ENCODE data around the gene C1orf232.

Gene C1orf232

DNA sequence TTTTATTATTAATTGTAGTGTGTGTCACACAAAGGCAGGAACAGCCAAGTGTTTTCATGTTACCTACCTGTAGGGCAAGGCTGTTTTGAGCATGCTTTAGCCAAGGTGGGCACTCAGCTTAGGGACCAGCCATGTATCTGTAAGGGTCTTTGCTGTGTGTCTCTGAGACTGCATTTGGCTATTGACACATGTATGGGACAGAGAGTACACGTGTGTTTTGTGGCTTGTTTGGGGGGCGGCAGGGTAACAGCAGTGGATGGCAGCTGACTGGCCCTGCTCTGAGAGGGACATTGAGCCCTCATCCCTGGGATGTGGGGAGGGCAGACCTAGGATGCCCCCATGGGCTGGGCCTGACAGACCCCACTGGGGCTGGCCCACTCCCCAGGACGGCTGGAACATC lies 28.5 kb upstream of the C1orf232 start:
- DNase-seq: no peak
- Histone ChIP-seq H3K4me2 (ENCODE audit: insufficient read depth, low read length) (no peak overlapping the region), H3K79me2 (ENCODE audit: insufficient read depth, low read length) (no peaks in the 10 kb centered on the region), H3K27me3 (ENCODE audit: insufficient read depth, low read length, poor library complexity) (no peaks in the 10 kb centered on the region), H3K4me3 (ENCODE audit: low read depth in 1 of 2, low read length in 2 of 2) (no peak overlapping the region), H4K20me1 (ENCODE audit: insufficient read depth, low read length) (no peaks in the 10 kb centered on the region), H3K36me3 (ENCODE audit: insufficient read depth, low read length) (no peaks in the 10 kb centered on the region), H3K9ac (ENCODE audit: low read depth, low read length) (no peak overlapping the region), H3K9me3 (ENCODE audit: insufficient read depth, low read length, severe bottlenecking) (no peaks in the 10 kb centered on the region), H2AFZ (ENCODE audit: low read depth, low read length) (no peak overlapping the region), H3K4me1 (ENCODE audit: insufficient read depth, low read length) (no peaks in the 10 kb centered on the region), H3K27ac (ENCODE audit: low read length) (no peak overlapping the region)
- TF ChIP-seq, protein P1, sequence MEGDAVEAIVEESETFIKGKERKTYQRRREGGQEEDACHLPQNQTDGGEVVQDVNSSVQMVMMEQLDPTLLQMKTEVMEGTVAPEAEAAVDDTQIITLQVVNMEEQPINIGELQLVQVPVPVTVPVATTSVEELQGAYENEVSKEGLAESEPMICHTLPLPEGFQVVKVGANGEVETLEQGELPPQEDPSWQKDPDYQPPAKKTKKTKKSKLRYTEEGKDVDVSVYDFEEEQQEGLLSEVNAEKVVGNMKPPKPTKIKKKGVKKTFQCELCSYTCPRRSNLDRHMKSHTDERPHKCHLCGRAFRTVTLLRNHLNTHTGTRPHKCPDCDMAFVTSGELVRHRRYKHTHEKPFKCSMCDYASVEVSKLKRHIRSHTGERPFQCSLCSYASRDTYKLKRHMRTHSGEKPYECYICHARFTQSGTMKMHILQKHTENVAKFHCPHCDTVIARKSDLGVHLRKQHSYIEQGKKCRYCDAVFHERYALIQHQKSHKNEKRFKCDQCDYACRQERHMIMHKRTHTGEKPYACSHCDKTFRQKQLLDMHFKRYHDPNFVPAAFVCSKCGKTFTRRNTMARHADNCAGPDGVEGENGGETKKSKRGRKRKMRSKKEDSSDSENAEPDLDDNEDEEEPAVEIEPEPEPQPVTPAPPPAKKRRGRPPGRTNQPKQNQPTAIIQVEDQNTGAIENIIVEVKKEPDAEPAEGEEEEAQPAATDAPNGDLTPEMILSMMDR (IDR thresholded peaks at IDR 0.05; ENCODE audit: borderline replicate concordance, extremely low read depth, low read length, poor library complexity, severe bottlenecking): no peak
- TF ChIP-seq EZH2 (IDR thresholded peaks at IDR 0.05; ENCODE audit: borderline replicate concordance, low read depth, low read length, severe bottlenecking): no peak
- ATAC-seq (ENCODE audit: insufficient read depth, low read depth): no peak

DNA sequence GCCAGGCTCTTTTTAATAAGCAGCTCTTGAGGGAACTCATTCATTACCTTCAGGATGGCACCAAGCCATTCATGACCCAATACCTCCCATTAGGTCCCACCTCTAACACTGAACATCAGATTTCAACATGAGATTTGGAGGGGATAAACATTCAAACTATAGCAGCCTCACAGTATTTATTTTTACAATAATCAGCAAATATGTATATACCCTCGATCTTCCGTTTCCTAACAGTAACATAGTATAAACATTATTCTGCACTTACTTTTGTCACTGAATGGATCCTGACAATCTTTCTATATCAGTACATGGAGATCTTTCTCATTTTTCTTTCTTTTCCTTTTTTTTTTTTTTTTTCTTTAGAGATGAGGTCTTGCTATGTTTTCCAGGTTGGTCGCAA lies 27.0 kb upstream of the C1orf232 start:
- no peak overlapping the region for H2AFZ ChIP-seq (ENCODE audit: low read depth, low read length)
- no peaks in the 10 kb centered on the region for H3K27me3 ChIP-seq (ENCODE audit: insufficient read depth, low read length, poor library complexity)
- no peak overlapping the region for H3K9ac ChIP-seq (ENCODE audit: low read depth, low read length)
- no peaks in the 10 kb centered on the region for H3K9me3 ChIP-seq (ENCODE audit: insufficient read depth, low read length, severe bottlenecking)
- no peak overlapping the region for H3K4me2 ChIP-seq (ENCODE audit: insufficient read depth, low read length)
- no peak for ATAC-seq (ENCODE audit: insufficient read depth, low read depth)
- no peak for TF ChIP-seq EZH2 (IDR thresholded peaks at IDR 0.05; ENCODE audit: borderline replicate concordance, low read depth, low read length, severe bottlenecking)
- TF ChIP-seq, protein P1 (IDR thresholded peaks at IDR 0.05; ENCODE audit: borderline replicate concordance, extremely low read depth, low read length, poor library complexity, severe bottlenecking): no peak
- H3K79me2 ChIP-seq (ENCODE audit: insufficient read depth, low read length): no peaks in the 10 kb centered on the region
- H3K4me3 ChIP-seq (ENCODE audit: low read depth in 1 of 2, low read length in 2 of 2): no peak overlapping the region
- H3K4me1 ChIP-seq (ENCODE audit: insufficient read depth, low read length): peaks cover 8% of the 10 kb centered on the region
- no peak overlapping the region for H3K27ac ChIP-seq (ENCODE audit: low read length)
- no peaks in the 10 kb centered on the region for H3K36me3 ChIP-seq (ENCODE audit: insufficient read depth, low read length)
- H4K20me1 ChIP-seq (ENCODE audit: insufficient read depth, low read length): no peaks in the 10 kb centered on the region
- no peak for DNase-seq

DNA sequence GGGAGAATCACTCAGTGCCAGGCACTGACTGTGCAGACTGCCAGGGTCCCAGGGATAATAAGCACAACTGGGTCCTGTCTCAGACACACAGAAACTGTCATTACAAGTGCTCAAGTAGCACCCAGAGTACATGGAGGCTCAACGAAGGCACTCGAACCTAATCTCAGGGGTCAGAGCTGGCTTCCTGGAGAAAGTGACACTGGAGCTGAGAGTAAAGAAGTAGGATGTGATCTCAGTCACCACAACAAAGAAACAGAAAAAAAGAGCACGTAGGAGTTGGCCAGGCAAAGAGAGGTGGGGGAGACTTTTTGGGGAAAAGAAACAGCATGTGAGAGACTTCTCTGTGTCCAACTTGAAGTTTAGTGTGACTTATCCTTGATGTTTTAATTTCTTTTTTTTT lies 23.0 kb upstream of the C1orf232 start:
- no peaks in the 10 kb centered on the region for H3K79me2 ChIP-seq (ENCODE audit: insufficient read depth, low read length)
- no peak overlapping the region for H3K9ac ChIP-seq (ENCODE audit: low read depth, low read length)
- H3K9me3 ChIP-seq (ENCODE audit: insufficient read depth, low read length, severe bottlenecking): no peaks in the 10 kb centered on the region
- H3K4me1 ChIP-seq (ENCODE audit: insufficient read depth, low read length): peaks cover 8% of the 10 kb centered on the region
- DNase-seq: peak; percentile 46
- no peak overlapping the region; the same call in 1 of the 2 replicates for H3K4me2 ChIP-seq (ENCODE audit: insufficient read depth, low read length)
- no peak overlapping the region for H3K4me3 ChIP-seq (ENCODE audit: low read depth in 1 of 2, low read length in 2 of 2)
- H4K20me1 ChIP-seq (ENCODE audit: insufficient read depth, low read length): no peaks in the 10 kb centered on the region; the same call in 1 of the 2 replicates
- no peaks in the 10 kb centered on the region for H3K36me3 ChIP-seq (ENCODE audit: insufficient read depth, low read length)
- peak; percentile 84 for ATAC-seq (ENCODE audit: insufficient read depth, low read depth)
- no peaks in the 10 kb centered on the region for H3K27me3 ChIP-seq (ENCODE audit: insufficient read depth, low read length, poor library complexity)
- no peak overlapping the region for H3K27ac ChIP-seq (ENCODE audit: low read length)
- TF ChIP-seq EZH2 (IDR thresholded peaks at IDR 0.05; ENCODE audit: borderline replicate concordance, low read depth, low read length, severe bottlenecking): no peak
- TF ChIP-seq, protein P1 (IDR thresholded peaks at IDR 0.05; ENCODE audit: borderline replicate concordance, extremely low read depth, low read length, poor library complexity, severe bottlenecking): no peak
- no peak overlapping the region for H2AFZ ChIP-seq (ENCODE audit: low read depth, low read length)

Measured in DND-41 (cell line).